Uterus (tissue), 4 donors: ENCODE measurements around the gene PTBP3. TPM values are rescaled to one million over a fixed set of nuclear protein-coding genes. Genes with fewer than 3 reads are reported as not detected.

Experiments
- DNase-seq, 2 donors: peaks; one replicate each; pipeline ENCODE4 v3.0.0-alpha.2; 2019 to 2020
- H3K27ac ChIP-seq, 2 donors: fragments of 200-600 bp; sonication (generic); 1 replicate in 1 of 2; 2 replicates in 1 of 2; pipeline ENCODE4 v1.5.1; 2016 to 2018
- H3K27me3 ChIP-seq, 2 donors: fragments of 200-600 bp; sonication (generic); one replicate each; pipeline ENCODE4 v1.5.1; 2018 to 2019; ENCODE audit warnings: control low read depth in 1 of 2
- H3K36me3 ChIP-seq, 2 donors: fragments of 200-600 bp; sonication (generic); one replicate each; pipeline ENCODE4 v1.5.1; 2019; ENCODE audit warnings: control low read depth in 1 of 2
- H3K4me1 ChIP-seq, 2 donors: fragments of 200-600 bp; sonication (generic); one replicate each; pipeline ENCODE4 v1.5.1; 2018 to 2019; ENCODE audit warnings: control low read depth in 1 of 2
- H3K4me3 ChIP-seq, 2 donors: fragments of 200-600 bp; sonication (generic); 1 replicate in 1 of 2; 2 replicates in 1 of 2; pipeline ENCODE4 v1.5.1; 2018 to 2019; ENCODE audit warnings: mild to moderate bottlenecking in 1 of 2
- H3K9me3 ChIP-seq, 2 donors: fragments of 200-600 bp; sonication (generic); one replicate each; pipeline ENCODE4 v1.5.1; 2019; ENCODE audit warnings: control low read depth in 1 of 2
- CTCF ChIP-seq, 4 experiments: fragments of 200-600 bp in 2 of 4; fragments of 450-650 bp in 2 of 4; sonication (generic) in 2 of 4; IDR thresholded peaks; one replicate each; pipeline ENCODE4 v1.5.1; 2016 to 2019; ENCODE audit warnings: antibody characterized with exemption in 4 of 4, mild to moderate bottlenecking in 2 of 4, moderate library complexity in 1 of 4
- POLR2A ChIP-seq, 2 donors: fragments of 450-650 bp; IDR thresholded peaks; one replicate each; pipeline ENCODE4 v1.6.1; 2016; ENCODE audit warnings: antibody characterized with exemption in 2 of 2, mild to moderate bottlenecking in 1 of 2, moderate library complexity in 1 of 2
- intact Hi-C: fragments of 100-400 bp; cut with DNase I; formaldehyde crosslinking; loops from one replicate; pipeline ENCODE4 v1.15.1; 2023; ENCODE audit warnings: low total_unique reads
- total RNA-seq, 4 donors: library from RNA; depleted of rRNA in 3 of 4; stranded (reverse); fragments of >200 nt in 3 of 4; gene quantifications; one replicate each; pipeline versions ENCODE4 v1.1.0 to v1.2.4, GENCODE V29; 2014 to 2023
- donor health status: DM: yes; HTN: yes; CAD: no.

The PTBP3 gene
- total RNA-seq, 4 donors from 2014 or later, result 25.0 to 64.6 (median 36.2) TPM

GRCh38 chr9:112380102-112380824 lies 46.8 kb upstream of the PTBP3 start, which contains the start of gene HSDL2:
Gene HSDL2, plus strand, starts transcription at chr9:112380108. Its CDS starts 56 bp downstream, at chr9:112380164.
- Histone ChIP-seq H3K9me3 (no peaks in the 10 kb centered on the region), H3K27ac (peak within 1 kb of the TSS; percentile 95 to 98), H3K27me3 (no peaks in the 10 kb centered on the region), H3K4me3 (peak within 1 kb of the TSS; percentile 57 to 94), H3K4me1 (peaks cover 4 to 10% of the 10 kb centered on the region in 2 donors), H3K36me3 (no peaks in the 10 kb centered on the region)
- intact Hi-C loops, result no loop called here
- no peak for TF ChIP-seq CTCF (IDR thresholded peaks at IDR 0.05)
- DNase-seq, result peak in 1 of 2 donors; percentile 58

DNA sequence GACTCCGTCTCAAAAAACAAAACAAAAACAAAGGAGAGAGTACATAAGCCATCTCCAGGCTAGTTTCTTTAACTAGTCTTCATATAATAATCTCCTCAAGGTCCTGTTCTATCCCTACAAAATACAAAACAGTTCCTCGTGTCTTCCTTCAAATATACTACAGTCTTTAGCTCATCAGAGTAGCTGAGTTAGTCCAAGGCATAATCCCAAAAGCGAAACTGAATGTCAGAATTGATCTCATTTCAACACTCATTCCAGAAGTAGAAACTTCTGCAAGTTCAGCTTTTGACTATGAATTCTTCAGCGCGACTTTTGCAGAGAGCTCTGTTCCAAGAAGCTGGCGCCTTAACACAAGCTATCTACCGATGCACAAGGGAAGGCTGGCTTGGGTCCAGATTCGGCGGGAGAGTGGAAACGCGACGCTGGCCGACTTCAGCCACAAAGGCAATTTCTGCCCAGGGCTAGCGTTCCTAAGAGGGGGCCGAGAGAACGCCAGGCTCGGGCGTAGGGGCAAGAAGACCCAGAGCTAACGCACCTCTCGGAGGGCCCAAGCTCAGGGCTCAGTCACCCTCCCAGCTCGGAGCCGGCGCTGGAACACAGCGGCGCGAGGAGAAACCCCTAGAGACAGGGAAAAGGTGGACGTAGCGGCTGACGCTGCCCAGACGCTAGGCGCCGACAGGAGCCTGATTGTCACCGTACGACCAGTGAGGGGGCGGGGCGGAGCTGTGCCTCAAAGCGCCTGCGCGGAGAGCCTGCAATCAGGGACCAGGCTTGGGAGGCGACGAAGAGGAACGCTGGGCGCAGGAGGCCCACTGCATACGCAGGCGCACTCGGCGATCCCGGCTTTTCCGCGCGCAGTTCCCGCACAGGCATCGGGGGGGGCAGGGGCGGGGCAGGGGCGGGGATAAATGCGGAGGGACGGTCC lies 46.0 kb upstream of the PTBP3 start:
- intact Hi-C loops, result no loop called here

DNA sequence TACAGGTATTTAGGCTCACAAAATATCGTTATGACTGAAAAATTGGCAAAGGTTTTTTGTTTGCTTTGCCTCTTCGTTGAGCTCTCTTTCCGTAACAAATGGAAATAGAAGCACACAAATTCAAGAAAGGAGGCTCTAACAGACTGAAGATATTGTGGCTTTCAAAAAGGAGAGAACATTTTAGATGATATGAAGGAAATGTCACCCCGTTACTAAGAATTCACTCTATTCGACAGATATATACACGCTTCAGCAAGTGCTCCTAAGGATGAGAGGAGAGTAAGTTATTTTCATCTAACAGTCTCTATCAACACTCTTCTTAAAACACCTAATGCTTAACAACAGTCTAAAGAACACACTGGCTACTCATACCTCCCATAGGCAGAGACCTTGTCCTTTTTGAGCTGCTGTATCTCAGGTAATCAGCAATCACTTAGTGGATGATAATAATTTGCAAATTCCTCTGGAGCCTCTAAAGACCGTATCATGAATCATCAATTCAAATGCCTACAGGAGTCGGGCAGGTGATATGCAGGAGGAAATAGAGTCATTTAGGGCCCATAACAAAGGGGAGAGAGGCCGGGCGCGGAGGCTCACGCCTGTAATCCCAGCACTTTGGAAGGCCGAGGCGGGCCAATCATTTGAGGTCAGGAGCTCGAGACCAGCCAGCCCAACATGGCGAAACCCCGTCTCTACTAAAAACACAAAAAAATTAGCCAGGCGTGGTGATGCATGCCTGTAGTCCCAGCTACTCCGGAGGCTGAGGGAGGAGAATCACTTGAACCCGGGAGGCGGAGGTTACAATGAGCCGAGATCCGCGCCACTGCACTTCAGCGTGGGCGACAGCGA lies 45.1 kb upstream of the PTBP3 start:
- H3K4me3 ChIP-seq, result peak overlapping the region; percentile 57 to 94
- peaks cover 4 to 10% of the 10 kb centered on the region in 2 donors for H3K4me1 ChIP-seq
- peak overlapping the region; percentile 95 to 98 for H3K27ac ChIP-seq
- intact Hi-C loops, result no loop called here
- no peaks in the 10 kb centered on the region for H3K36me3 ChIP-seq
- H3K9me3 ChIP-seq, result no peaks in the 10 kb centered on the region
- no peaks in the 10 kb centered on the region for H3K27me3 ChIP-seq
- TF ChIP-seq CTCF (IDR thresholded peaks at IDR 0.05) (no peak), POLR2A (IDR thresholded peaks at IDR 0.05) (no peak)
- peak in 1 of 2 donors; percentile 17 for DNase-seq

More for the DNA sequence above, 46.0 kb upstream of the PTBP3 start:
- H3K4me3 ChIP-seq, result peak overlapping the region; percentile 57 to 94
- no peaks in the 10 kb centered on the region for H3K9me3 ChIP-seq
- peaks cover 4 to 10% of the 10 kb centered on the region in 2 donors for H3K4me1 ChIP-seq
- H3K36me3 ChIP-seq, result no peaks in the 10 kb centered on the region
- peak in 1 of 4 experiments; percentile 11 for TF ChIP-seq CTCF (IDR thresholded peaks at IDR 0.05)
- TF ChIP-seq POLR2A (IDR thresholded peaks at IDR 0.05), result peak; percentile 90 to 95
- peak overlapping the region; percentile 95 to 98 for H3K27ac ChIP-seq
- DNase-seq, result peak; percentile 99 to 100
- H3K27me3 ChIP-seq, result no peaks in the 10 kb centered on the region

DNA sequence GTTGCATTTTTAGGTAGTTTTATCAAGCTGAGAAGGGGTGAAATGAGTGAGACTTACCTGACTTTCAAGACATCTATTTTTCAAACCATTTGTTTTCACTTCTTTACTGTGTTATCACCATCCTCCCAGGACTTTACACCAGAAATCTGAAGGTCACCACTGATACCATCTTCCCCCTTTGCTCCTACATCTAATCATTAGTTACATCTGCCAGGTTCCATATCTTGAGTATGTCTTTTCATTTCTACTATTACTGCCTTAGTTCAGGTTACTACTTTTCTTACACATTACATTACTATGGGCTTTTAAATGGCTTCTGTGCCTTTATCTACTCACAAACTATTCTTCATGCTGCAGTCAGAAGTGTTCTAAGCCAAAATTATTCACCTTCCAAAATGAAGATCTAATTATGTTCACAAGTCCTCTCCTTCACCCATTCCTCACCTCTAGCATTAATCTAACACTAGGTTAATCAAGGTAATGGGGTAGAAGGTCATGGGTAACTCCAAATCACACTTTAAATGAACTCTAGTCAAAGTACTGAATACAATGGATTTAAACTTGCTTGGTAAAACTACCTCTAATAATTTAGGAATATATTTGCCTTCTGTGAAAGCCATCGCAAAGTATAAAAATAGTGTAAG lies 44.4 kb upstream of the PTBP3 start:
- intact Hi-C loops, result no loop called here

More for the DNA sequence above, 44.4 kb upstream of the PTBP3 start:
- Histone ChIP-seq H3K27me3 (no peaks in the 10 kb centered on the region), H3K27ac (no peak overlapping the region), H3K4me1 (peaks cover under 1 to 10% of the 10 kb centered on the region in 2 donors), H3K4me3 (peak overlapping the region in 1 of 2 donors; percentile 57), H3K36me3 (no peaks in the 10 kb centered on the region), H3K9me3 (no peaks in the 10 kb centered on the region)
- no peak for TF ChIP-seq POLR2A (IDR thresholded peaks at IDR 0.05)
- TF ChIP-seq CTCF (IDR thresholded peaks at IDR 0.05), result no peak
- DNase-seq, result no peak
